ENCODE results near the gene CDCA5. TPM values are rescaled to one million over a fixed set of nuclear protein-coding genes. Genes with fewer than 3 reads are reported as not detected.

CDCA5 gene, protein sequence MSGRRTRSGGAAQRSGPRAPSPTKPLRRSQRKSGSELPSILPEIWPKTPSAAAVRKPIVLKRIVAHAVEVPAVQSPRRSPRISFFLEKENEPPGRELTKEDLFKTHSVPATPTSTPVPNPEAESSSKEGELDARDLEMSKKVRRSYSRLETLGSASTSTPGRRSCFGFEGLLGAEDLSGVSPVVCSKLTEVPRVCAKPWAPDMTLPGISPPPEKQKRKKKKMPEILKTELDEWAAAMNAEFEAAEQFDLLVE
- 90.2 and 124 TPM in 2 replicates for total RNA-seq (2014; rRNA removed; shearing (Covaris generic))

DNA sequence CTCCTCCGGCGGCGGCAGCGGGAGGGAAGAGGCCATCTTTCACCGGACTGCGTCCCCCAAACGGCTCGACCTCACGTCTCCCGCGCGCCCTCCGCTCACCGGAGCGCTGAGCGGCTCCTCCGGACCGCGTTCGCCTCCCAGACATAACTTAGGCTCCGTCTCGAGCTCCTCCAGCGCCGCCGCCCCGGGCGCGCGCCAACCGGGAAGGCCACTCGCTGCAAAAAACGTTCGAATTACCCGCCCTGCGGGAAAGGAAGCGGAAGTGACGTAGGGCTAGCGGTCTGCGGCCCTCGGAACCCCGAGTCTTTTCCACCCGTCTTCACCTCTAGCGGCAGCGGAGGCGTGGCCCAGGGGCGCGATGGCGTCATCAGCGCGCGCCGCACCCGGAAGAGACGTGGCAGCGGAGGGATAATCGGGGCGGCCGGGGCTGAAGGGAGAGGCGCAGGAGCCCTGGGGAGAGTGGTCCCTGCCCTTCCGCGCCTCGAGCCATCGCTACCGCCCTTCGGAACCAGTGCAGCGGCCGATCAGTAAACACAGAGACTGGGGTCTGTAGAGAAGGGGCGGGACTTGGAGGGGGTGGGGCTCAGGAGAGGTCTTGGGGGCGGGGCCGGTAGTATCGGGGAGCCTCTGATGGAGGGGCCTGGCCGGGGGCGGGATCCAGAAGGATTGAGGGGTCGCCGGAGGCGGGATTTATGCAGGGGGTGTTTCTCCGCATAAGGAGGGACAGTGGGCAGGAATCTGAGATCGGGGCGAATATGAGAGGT is at the start of gene CDCA5, which contains the start of gene ZFPL1:
Gene CDCA5, minus strand, starts transcription at position 207 of the 764 bp plus-strand sequence. Its CDS starts 62 bp downstream, at position 145.
Gene ZFPL1, plus strand, starts transcription at position 389 of the 764 bp plus-strand sequence. CDS start 477 bp downstream, outside the sequence.
- no peaks in the 10 kb centered on the region for H3K9me3 ChIP-seq (replicated peaks)
- peak within 1 kb of the TSS; percentile 80 for H3K27ac ChIP-seq
- no peaks in the 10 kb centered on the region for H3K27me3 ChIP-seq (replicated peaks)
- peak; percentile 99 for DNase-seq (ENCODE audit: low read depth in 1 of 2, low spot score in 2 of 2)
- peaks cover 91% of the 10 kb centered on the region for H3K36me3 ChIP-seq
- H3K4me3 ChIP-seq = peak within 1 kb of the TSS; percentile 76
- H3K4me1 ChIP-seq (replicated peaks) = peaks cover 16% of the 10 kb centered on the region

DNA sequence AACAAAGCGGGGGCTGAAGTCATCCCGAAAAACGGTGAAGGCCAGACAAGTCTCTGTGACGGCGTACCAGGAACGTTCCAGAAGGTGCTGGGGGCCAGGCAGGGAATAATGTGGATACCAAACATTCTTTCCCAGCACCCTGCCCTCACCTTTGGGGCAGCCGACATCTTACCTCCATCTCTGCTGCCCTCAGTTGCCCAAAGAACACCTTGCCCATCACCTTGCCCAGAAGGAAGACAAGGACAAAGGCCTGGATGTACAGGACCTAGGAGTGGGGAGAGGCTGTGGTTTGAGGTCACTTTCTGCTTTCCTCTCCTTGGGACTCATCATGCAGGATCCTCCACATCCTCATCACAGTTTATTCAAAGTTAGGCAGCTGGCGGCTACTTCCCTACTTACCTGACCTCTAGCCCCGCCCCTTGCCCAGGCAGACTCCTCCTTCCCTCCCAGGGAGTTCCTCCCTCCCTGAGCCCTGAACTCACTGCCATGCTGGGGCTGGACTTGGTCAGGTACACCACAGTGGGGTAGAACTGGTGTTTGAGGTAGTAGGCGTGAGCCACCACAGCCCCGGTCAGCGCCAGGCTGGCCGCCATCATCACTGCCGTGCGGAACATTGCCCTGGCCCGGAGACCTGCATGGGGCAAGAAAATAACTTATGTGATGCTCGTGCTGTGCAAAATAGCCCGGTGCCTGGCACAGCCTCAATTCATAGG is 49.3 kb upstream of the CDCA5 start:
- Histone ChIP-seq H3K4me3 (peak overlapping the region; percentile 84), H3K4me1 (replicated peaks) (peaks cover 16% of the 10 kb centered on the region), H3K27me3 (replicated peaks) (no peaks in the 10 kb centered on the region), H3K27ac (no peak overlapping the region), H3K36me3 (peaks cover 61% of the 10 kb centered on the region), H3K9me3 (replicated peaks) (no peaks in the 10 kb centered on the region)
- DNase-seq (ENCODE audit: low read depth in 1 of 2, low spot score in 2 of 2) = peak in 1 of 2 experiments; percentile 65

DNA sequence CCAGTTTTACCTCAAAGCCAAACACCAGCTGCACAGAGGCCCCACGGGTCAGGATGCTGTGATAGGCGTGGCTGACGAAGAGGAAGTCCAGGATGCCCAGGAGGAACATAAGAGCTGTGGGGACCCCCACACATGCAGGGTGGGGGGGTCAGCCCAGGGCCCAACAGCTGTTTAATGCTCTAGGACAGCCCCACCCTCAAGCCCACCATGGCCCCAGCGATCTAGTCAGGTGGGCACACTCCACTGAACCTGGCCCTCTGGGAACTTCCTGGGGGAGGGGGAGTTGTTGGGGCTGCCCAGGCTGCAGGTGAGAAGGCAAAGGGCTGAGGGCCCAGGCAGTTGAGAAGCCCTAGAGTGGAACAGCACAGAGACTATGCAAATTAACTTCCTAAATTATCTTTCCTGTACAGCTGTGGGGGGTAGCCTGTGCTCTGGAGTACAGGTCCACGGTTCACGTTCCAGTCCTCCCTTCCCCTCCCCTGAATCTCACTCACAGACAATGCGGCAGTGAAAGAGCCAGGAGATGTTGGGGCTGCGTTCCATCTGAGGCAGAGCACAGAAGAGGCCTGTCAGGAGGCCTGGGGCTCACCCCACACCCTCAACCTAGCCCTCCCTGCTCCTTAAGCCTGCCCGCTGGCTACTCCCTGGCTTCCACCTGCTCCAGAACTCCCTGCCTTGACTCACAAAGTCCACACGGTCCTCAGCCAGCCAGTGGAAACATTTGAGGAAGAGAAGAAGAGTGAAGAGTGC is 48.6 kb upstream of the CDCA5 start:
- Histone ChIP-seq H3K27me3 (replicated peaks) (no peaks in the 10 kb centered on the region), H3K4me3 (no peak overlapping the region), H3K36me3 (peaks cover 69% of the 10 kb centered on the region), H3K9me3 (replicated peaks) (no peaks in the 10 kb centered on the region), H3K4me1 (replicated peaks) (peaks cover 16% of the 10 kb centered on the region), H3K27ac (no peak overlapping the region)
- DNase-seq (ENCODE audit: low read depth in 1 of 2, low spot score in 2 of 2) = peak in 1 of 2 experiments; percentile 50

DNA sequence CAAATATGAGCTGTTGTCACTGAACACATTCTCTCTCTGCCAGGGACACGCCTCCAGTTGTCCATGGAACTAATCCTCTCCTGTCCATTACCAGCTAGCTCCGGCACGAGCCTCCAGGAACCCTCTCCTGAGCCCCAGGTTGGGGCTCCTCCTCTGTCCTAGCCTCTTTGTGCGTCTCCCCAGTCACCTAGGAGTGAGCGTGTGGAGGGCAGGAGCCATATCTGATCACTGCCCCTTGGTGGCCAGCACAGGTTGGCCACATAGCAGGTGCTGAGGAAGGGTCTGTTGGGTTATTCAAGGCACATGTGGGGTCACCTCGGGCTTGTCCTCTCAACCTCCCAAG is 48.0 kb upstream of the CDCA5 start:
- Histone ChIP-seq H3K9me3 (replicated peaks) (no peaks in the 10 kb centered on the region), H3K4me3 (no peak overlapping the region), H3K27ac (no peak overlapping the region), H3K36me3 (peaks cover 74% of the 10 kb centered on the region), H3K4me1 (replicated peaks) (peaks cover 16% of the 10 kb centered on the region), H3K27me3 (replicated peaks) (no peaks in the 10 kb centered on the region)
- DNase-seq (ENCODE audit: low read depth in 1 of 2, low spot score in 2 of 2) = no peak

DNA sequence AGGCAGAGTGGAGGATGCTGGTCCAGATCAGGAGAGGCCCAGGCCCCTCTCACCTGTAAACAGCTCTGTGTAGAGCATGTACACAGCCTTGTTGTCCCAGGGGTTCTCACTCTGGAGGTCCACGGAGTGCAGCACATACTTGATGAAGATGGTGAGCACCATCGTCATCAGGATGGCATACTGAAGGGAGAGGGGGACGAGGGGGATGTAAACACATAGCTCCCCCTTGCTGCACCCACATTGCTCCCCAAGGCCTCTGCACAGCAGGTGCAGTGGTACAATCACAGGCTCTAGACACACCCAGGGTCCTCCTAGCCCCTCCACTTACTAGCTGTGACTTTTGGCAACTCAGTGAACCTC is 47.6 kb upstream of the CDCA5 start:
- Histone ChIP-seq H3K4me3 (no peak overlapping the region), H3K4me1 (replicated peaks) (peaks cover 16% of the 10 kb centered on the region), H3K27me3 (replicated peaks) (no peaks in the 10 kb centered on the region), H3K9me3 (replicated peaks) (no peaks in the 10 kb centered on the region), H3K36me3 (peaks cover 79% of the 10 kb centered on the region), H3K27ac (no peak overlapping the region)
- DNase-seq (ENCODE audit: low read depth in 1 of 2, low spot score in 2 of 2) = no peak

DNA sequence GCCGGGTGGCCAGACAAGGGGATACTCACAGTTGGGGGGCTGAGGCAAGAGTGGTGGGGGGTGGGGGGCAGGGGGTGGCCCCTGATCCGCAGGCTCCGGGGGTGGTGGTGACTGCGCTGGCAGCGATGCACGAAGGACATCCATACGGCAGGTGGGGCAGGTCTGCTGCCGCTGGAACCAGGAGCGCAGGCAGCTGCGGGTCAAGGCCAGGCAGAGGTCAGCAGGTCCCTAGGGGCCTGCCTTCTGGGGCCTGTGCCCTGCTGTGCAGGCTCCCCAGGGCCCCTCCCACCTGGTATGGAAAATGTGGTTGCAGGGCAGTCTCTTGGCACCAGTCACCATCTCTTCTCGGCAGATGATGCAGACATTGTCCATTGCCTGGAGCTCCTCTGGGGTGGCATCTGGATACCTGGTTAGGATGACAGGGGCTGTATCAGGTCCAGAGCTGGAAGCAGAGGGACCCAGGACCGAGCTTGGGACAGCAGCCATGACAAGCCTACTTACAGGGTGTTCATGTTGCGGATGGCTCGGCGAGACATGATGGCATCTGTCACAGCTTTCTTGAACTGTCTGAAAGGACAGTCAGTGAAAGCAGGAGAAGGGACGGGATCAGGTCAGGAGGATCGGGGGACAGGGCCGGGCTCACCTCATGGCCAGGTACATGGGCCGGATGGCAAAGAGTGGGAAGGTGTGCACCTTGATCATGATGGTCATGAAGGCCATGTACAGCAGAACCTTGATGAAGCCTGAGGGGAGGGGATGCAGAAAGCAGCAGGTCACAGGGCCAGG is 47.0 kb upstream of the CDCA5 start:
- Histone ChIP-seq H3K27ac (no peak overlapping the region), H3K4me3 (no peak overlapping the region), H3K9me3 (replicated peaks) (no peaks in the 10 kb centered on the region), H3K27me3 (replicated peaks) (no peaks in the 10 kb centered on the region), H3K36me3 (peaks cover 85% of the 10 kb centered on the region), H3K4me1 (replicated peaks) (peaks cover 16% of the 10 kb centered on the region)
- no peak for DNase-seq (ENCODE audit: low read depth in 1 of 2, low spot score in 2 of 2)

DNA sequence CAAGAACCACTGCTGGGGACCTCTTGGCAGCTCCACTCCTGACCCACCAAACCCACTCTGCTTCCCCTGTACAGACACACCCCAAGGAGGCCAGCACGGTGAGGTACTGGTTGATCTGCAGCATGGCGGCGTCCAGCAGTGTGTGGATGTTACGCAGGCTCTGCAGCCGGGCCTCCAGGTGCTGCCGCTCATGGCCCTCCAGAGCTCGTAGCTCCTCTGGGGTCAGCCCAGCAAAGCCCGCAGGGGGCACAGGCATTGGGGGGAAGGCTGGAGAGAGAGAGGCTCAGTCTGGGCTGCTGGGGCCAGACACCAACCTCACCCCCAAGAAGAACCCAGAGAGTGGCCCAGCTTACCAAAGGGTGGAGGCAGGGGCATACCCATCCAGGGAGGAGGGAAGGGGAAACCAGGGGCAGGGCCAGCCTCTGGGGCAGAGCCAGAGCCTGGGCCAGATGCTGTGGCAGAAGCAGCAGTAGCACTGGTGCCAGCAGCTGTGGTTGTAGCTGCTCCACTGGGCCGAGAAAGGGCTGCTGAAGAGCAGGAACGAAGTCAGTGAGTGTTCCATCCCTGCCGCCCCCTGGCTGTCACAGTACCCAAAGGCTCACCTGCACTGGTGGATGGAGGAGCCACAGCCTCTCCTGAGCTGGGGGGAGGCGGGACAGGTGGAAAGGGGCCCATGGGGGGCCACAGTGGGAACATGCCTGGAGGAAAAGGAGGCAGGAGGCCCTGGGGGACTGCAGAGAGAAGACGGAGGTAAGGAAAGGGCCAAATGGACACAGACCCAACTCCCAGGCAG is 46.0 kb upstream of the CDCA5 start:
- H3K4me3 ChIP-seq = no peak overlapping the region
- no peaks in the 10 kb centered on the region for H3K27me3 ChIP-seq (replicated peaks)
- DNase-seq (ENCODE audit: low read depth in 1 of 2, low spot score in 2 of 2) = no peak
- no peak overlapping the region for H3K27ac ChIP-seq
- H3K36me3 ChIP-seq = peaks cover 94% of the 10 kb centered on the region
- no peaks in the 10 kb centered on the region for H3K9me3 ChIP-seq (replicated peaks)
- peaks cover 10% of the 10 kb centered on the region for H3K4me1 ChIP-seq (replicated peaks)

DNA sequence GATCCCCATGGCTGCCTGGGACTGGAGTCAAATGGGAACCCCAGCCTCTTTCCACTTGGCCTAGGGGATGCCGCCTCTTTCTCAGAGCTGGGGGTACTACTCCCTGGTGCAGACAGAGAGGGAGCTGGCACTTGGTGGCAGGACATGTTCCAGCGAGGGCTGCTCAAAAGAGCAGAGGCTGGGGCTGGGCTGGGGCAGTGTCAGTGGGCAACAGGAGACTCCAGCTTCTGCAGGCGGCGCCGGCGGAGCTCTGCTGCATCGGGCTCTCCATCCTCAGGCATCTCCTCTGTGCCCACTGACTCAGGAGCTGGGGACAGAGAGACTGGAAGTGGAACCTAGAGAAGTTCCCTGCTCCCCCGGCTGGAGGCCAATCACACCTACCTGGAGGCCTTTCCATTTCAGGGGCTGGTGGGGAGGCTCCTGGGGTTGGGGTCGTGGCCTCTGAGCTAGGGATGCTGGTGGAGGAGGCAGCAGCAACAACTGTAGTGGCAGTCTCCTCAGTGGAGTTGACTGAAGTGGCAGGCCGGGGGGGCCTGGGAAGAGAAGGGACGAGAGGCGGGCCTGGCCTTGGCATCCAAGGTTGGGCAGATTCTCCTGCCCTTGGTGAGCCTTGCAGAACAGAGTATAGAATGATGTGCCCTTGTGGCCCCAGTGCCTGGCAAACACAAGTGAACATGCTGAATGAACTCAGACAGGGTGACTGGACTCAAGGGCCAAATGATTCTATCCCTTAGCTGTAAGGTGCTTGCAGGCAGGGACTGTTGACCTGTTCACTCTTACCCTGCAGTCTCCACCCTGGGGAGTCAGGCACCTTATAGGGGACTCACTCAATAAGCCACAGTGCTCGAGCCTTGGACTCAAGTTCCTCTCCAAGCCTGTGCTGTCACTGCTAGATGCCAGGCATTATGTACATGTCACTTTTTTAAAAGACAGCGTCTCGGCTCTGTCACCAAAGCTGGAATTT is 44.6 kb upstream of the CDCA5 start:
- DNase-seq (ENCODE audit: low read depth in 1 of 2, low spot score in 2 of 2) = peak in 1 of 2 experiments; percentile 58
- Histone ChIP-seq H3K4me3 (no peak overlapping the region), H3K27me3 (replicated peaks) (no peaks in the 10 kb centered on the region), H3K4me1 (replicated peaks) (peaks cover 7% of the 10 kb centered on the region), H3K36me3 (peaks cover 95% of the 10 kb centered on the region), H3K27ac (no peak overlapping the region), H3K9me3 (replicated peaks) (no peaks in the 10 kb centered on the region)

DNA sequence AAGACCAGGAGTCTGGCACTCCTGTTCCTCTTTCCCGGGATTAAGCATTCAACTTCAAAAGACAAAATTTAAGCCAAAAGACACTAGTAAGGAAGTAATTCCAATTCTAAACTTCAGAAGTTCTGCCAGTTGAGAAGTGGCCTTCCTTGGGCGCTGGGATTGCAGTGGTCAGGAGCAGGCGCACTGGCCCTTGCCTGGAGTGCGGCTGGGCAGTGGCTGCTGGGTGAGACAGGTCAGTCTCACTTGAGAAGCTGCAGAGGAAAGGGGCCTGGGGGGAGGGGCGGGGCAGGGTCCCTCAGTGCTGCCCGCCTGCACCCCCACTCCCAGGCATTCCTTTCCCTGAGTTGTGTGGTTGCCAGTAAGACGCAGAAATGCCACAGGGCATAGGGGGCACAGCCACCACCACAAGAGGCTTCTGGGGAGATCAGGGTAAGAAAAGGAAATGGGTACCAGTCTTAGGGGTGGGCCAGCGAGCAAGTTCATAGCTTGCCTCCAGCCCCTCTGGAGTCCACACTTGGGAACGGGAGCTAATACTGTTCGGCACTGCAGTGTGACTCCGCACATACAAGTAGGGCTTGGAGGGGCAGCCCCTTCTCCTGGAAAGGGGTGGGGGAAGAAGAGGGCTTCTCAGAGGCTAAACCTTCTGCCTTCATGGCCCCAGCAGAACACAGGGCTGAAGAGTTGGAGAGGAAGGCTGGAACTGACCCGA is 43.8 kb upstream of the CDCA5 start:
- Histone ChIP-seq H3K4me3 (no peak overlapping the region), H3K4me1 (replicated peaks) (peaks cover 5% of the 10 kb centered on the region), H3K9me3 (replicated peaks) (no peaks in the 10 kb centered on the region), H3K36me3 (peaks cover 91% of the 10 kb centered on the region), H3K27ac (no peak overlapping the region), H3K27me3 (replicated peaks) (no peaks in the 10 kb centered on the region)
- DNase-seq (ENCODE audit: low read depth in 1 of 2, low spot score in 2 of 2) = no peak

DNA sequence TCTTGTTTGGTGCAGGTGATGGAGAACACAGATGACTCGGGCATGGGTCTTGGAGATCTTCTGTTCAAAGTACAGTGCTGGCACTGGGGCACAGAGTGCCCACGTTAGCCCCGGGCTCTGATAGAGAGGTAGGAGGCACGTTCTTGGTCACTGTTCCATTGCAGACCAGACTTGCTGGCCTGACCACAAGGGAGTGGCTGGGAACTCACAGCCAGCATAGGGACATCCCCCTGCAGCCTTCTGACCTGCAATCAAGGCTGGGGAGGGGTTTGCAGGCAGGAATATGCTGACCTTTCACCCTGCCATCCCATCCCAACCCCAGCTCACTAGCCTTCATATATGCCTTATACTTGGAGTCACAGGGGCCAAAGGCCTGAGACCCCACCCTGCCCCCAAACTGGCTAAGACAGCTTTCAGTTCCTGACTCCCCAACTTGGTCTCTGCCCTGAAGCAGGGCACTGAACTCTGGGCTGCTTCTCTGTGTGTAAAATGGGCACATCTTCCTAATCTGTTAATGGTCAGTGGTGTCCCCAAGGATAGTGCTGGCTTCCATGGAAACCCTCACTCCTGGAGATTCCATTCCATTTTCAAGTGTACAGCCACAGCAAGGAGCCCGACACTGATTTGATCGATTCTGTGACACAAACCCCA is 42.9 kb upstream of the CDCA5 start:
- Histone ChIP-seq H3K27ac (no peak overlapping the region), H3K36me3 (peaks cover 86% of the 10 kb centered on the region), H3K4me1 (replicated peaks) (peaks cover 5% of the 10 kb centered on the region), H3K4me3 (no peak overlapping the region), H3K9me3 (replicated peaks) (no peaks in the 10 kb centered on the region), H3K27me3 (replicated peaks) (no peaks in the 10 kb centered on the region)
- DNase-seq (ENCODE audit: low read depth in 1 of 2, low spot score in 2 of 2) = peak in 1 of 2 experiments; percentile 49

Data from SJSA1 (cell line).